Bladder microvascular endothelial cell (primary cell): ENCODE data around the gene HTR2B. TPM values are rescaled to one million over a fixed set of nuclear protein-coding genes. Genes with fewer than 3 reads are reported as not detected.

ENCODE experiments used
- total RNA-seq: library from RNA; depleted of rRNA; stranded (reverse); fragments of >200 nt; gene quantifications from 2 replicates; pipeline ENCODE4 v1.2.3, GENCODE V29; 2014

HTR2B gene
- total RNA-seq = 0.32 and 2.1 TPM in 2 replicates

DNA sequence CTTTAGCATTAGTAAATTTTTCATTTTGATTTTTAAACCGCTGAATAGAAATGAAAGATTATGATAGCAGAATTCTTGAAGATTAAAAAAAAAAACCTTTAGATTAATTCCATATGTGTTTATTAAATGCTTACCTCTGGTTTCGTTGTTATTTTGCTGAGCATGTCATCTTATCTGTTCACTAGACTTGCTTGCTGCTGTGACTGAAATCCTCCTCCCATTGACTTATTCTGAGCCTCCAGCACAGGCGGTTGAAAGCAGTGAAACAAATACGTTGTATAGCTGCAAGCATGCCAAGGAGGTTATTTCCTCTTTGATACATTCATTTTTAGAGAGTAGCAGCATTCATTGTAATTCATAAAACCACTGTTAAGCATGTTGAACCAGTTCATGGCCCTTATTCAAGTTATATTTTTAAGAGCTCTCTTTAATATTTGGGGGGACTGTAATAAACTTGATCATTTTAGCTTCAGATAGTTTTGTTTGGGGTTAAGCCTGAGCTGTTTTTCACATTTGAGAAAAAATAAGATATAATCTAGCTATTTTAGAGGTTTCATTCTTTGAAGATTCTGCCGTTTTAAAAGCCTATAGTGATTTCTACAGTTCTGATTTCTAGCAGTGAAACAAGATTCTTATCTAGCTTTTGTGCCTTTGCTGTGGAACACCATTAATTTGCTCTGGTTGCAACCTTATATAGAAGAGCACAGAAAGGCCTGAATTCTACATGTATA is at the start of gene HTR2B:
Gene HTR2B, minus strand, starts transcription at position 205 of the 731 bp plus-strand sequence. CDS start 1,278 bp downstream, outside the sequence.

Other genes starting within 250 kb of the HTR2B start
- not detected in 2 replicates for gene GPR55, start 199.8 kb downstream of the HTR2B start, total RNA-seq
- not detected in 2 replicates for gene SPATA3, start 128.9 kb downstream of the HTR2B start, total RNA-seq
- 0.13 and 0.16 TPM in 2 replicates for gene C2orf72, start 87.5 kb downstream of the HTR2B start, total RNA-seq
- 99.9 and 220 TPM in 2 replicates for gene PSMD1, start 68.2 kb downstream of the HTR2B start, total RNA-seq
- 6.5 and 18.5 TPM in 2 replicates for gene ARMC9, start 73.6 kb upstream of the HTR2B start, total RNA-seq